GM19468 (cell line): Measurements from ENCODE around the gene SLC15A3.
"Not testable (repeated sequence)": the region's sequence is repeated elsewhere in the genome, so short reads cannot be mapped to it uniquely, and the experiment has no call there.

Experiments
- ATAC-seq: cut with Tn5 transposase; IDR thresholded peaks from one replicate; pipeline ENCODE4 v1.9.1; 2021; ENCODE audit warnings: mild to moderate bottlenecking, moderate library complexity, moderate number of reproducible peaks; ENCODE audit not compliant: unreplicated experiment; ENCODE audit errors: extremely low read depth

SLC15A3 gene

GRCh38 chr11:60977836-60978235 lies 25.9 kb upstream of the SLC15A3 start:
- ATAC-seq: no peak

- no peak for ATAC-seq
Measured at GRCh38 chr11:60977224-60977623, 25.2 kb upstream of the SLC15A3 start.

- ATAC-seq: no peak
Measured at GRCh38 chr11:60974726-60975125, 22.8 kb upstream of the SLC15A3 start.

- not testable (repeated sequence) for ATAC-seq
Measured at GRCh38 chr11:60974316-60974715, 22.3 kb upstream of the SLC15A3 start.

- ATAC-seq: no peak
Measured at GRCh38 chr11:60973699-60974098, 21.7 kb upstream of the SLC15A3 start.

- no peak for ATAC-seq
Measured at GRCh38 chr11:60972182-60973030, 20.4 kb upstream of the SLC15A3 start.

GRCh38 chr11:60971520-60971919 lies 19.5 kb upstream of the SLC15A3 start, which contains the start of gene CD6:
Gene CD6, plus strand, starts transcription at chr11:60971680. Its CDS starts 186 bp downstream, at chr11:60971866.
- ATAC-seq: no peak

- ATAC-seq: no peak
Measured at GRCh38 chr11:60970890-60971289, 18.9 kb upstream of the SLC15A3 start.

- no peak for ATAC-seq
Measured at GRCh38 chr11:60970369-60970774, 18.4 kb upstream of the SLC15A3 start.

GRCh38 chr11:60968223-60968622 lies 16.2 kb upstream of the SLC15A3 start:
- ATAC-seq: no peak

- no peak for ATAC-seq
Measured at GRCh38 chr11:60966890-60967289, 14.9 kb upstream of the SLC15A3 start.

- no peak for ATAC-seq
Measured at GRCh38 chr11:60964801-60965200, 12.8 kb upstream of the SLC15A3 start.

- ATAC-seq: no peak
Measured at GRCh38 chr11:60960405-60960804, 8.4 kb upstream of the SLC15A3 start.

- no peak for ATAC-seq
Measured at GRCh38 chr11:60959431-60959830, 7.5 kb upstream of the SLC15A3 start.

GRCh38 chr11:60957188-60957587 lies 5.2 kb upstream of the SLC15A3 start:
- ATAC-seq: no peak

GRCh38 chr11:60955571-60955970 lies 3.6 kb upstream of the SLC15A3 start:
- ATAC-seq: no peak

GRCh38 chr11:60954421-60954820 lies 2.4 kb upstream of the SLC15A3 start:
- ATAC-seq: no peak

- ATAC-seq: no peak
Measured at GRCh38 chr11:60953781-60954180, 1.8 kb upstream of the SLC15A3 start.

GRCh38 chr11:60952742-60953170 lies 780 bp upstream of the SLC15A3 start:
- ATAC-seq: no peak

GRCh38 chr11:60951606-60951903 lies 421 bp downstream of the SLC15A3 start:
- no peak for ATAC-seq

GRCh38 chr11:60950933-60951605 lies 907 bp downstream of the SLC15A3 start:
- ATAC-seq: no peak

GRCh38 chr11:60950024-60950423 lies 2.0 kb downstream of the SLC15A3 start:
- ATAC-seq: no peak
